CD4-positive, alpha-beta T cell treated with Interleukin-6 for 4 hours (primary cell): Measurements from ENCODE around the gene SERPINB8.
"Not testable (repeated sequence)": the region's sequence is repeated elsewhere in the genome, so short reads cannot be mapped to it uniquely, and the experiment has no call there.

Experiments used
- DNase-seq: peaks from one replicate; pipeline ENCODE4 v3.0.0-alpha.2; 2020; ENCODE audit warnings: mixed read lengths

The SERPINB8 gene, protein sequence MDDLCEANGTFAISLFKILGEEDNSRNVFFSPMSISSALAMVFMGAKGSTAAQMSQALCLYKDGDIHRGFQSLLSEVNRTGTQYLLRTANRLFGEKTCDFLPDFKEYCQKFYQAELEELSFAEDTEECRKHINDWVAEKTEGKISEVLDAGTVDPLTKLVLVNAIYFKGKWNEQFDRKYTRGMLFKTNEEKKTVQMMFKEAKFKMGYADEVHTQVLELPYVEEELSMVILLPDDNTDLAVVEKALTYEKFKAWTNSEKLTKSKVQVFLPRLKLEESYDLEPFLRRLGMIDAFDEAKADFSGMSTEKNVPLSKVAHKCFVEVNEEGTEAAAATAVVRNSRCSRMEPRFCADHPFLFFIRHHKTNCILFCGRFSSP

DNA sequence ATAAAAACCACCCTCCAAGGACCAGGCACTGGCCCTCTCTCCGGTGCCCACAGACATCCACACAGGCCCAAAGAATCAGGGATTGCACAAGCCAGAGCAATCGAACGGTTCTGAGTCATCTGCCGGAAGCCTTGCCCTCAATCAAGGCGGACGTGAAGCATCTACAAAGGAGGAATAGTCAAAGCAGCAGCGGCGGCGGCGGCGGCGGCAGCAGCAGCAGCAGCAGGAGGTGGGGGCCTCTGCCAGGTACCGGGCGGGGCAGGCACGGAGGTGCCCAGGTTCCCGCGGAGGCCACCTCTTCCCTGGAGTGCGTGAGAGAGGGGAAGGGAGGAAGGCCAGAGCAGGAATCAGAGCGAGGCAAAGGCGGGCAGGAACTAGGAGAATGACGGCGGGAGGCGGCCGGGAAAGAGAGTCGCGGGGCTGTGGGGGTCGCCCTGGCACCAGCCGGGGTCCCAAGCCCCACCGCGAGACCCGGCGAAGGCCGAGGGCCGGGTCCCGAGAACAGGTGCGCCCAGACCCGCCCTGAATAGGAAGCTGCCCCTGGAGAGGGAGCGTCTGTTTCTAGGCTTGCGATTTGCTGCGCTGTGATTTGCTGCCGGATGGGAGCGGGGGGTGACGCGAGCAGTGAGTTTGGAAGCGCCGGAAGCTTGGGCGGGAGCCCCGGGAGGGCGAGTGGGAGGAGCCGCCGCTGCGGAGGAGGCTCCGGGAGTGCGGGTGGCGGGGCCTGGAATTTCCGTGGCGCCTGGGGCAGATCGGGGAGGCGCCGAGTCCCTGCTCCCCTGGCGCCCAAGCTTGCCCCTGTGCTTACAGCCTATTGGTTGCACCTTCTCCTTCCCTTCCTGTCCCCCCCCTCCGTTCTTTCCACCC, at the start of gene SERPINB8:
TSS of gene SERPINB8 (plus strand) at position 140 of the 867 bp plus-strand sequence. CDS start 8,228 bp downstream, outside the sequence.
- peak; percentile 83 for DNase-seq

DNA sequence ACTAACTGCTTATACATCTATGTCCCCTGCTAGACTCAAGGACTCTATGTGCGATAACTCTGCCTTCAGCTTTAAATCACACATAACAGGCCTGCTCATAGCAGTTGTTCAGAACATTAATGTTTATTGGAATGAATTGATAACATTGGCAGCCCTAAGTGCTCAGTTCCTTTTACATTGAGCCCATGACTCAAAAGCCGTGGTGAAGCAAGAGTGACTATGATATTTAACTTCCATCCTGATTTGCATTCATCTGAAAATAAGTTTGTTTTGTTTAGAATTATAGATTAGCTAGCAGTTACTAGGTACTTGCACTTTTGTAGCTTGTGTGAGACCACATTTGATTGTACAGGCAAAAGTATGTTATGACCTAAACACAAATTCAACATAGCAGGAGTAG, 47.8 kb upstream of the SERPINB8 start:
- DNase-seq: no peak

DNA sequence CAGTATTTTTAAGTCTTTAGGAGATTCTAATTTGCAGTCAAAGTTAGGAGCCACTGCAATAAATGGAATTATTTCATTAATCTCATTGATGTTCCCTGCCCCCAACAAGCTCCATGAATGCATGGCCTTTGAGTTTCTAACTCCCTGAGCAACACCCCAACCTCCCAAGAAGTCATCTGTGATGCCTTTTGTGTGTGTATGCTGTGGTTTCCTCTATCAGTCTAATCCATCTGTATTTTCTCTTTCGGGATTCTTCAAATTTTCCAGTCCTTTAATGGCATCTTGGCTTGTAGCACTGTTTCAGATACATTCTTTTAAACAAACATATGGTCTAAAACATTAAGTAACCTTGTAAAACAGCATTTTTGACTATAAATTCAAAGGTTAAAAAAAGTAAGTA, 45.3 kb upstream of the SERPINB8 start:
- DNase-seq: no peak

GRCh38 chr18:63928331-63928730, 41.5 kb upstream of the SERPINB8 start:
- no peak for DNase-seq

DNA sequence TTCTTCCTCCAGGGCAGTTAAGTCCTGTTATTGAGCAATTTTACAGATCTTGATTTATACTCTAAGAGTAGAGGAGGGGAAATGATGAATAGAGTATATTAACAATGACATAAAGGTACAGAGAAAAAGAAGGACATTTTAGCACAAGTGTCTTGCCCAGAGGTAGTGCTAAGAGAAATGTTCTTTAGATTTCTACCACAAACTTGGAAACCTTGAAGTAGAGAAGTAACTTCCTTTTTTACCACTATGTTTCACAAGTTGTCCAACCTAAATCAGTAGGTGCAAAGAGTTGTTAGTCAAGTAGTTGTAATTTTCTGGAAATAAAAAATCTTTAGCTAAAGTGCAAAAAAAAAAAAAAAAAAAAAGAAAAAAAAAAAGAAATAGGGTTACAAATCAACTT, 40.5 kb upstream of the SERPINB8 start:
- DNase-seq: not testable (repeated sequence)

DNA sequence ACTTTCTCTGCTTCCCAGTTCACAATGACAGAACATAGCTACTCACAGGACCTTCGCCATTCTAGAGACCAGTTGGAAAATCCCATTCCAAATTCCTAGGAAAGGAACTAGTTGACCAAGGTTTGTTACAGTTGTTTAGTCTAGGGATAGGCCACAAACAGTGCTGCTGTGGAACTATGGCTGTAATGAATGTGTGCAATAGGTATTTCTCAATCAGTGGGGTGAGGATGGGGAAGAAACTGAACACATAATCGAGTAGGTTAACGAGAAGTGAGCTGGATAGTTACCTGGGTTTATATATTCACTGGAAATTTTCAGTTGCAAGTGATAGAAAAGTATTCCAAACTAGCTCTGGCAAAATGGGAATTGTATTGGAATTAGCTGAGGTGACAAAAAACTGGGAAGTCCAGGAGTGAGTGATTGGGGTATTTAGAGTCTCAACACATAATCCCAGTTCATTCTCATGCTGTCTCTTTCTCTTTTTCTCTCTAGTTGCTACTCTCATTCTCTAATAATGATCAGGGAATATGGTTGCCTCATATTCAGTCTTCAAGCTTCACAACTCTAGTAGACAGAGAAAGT, 39.0 kb upstream of the SERPINB8 start:
- DNase-seq: no peak

DNA sequence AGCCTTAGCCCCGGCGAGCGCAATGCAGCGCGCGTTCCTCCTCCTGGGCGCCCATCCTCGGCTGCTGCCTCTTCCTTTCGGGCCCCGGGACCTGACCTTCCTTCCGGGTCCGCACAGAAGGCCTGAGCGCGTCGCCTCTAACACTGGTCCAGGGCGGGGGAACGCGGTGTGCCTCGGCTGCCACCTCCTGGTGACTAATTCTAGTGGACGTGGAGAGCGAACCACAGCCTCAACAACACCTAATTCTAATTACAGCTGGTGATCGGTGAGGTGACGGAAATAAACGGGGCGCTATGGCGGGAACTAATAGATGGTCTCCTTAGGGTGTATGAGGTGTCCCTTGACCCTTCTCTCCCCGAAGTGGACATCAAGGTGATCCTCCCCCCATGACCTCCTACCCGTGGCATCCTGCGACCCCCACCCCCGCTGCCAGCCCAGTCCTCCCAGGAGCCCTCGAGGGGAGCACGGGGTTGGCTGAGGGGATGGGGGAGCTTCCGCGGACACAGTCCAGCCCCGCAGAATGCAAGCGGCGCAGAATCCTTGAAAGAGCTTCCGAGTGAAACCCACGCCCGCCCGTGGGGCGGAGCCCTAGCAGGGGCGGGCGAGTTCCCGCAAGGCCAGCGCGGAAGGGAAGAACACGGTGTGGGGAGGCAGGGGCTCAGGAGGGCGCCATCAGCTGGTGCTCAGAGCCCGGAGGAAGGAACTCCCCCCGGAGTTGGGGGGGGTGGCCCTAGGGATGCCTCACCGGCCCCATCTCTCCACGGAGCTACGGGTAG, 33.5 kb upstream of the SERPINB8 start:
- DNase-seq: peak; percentile 58

DNA sequence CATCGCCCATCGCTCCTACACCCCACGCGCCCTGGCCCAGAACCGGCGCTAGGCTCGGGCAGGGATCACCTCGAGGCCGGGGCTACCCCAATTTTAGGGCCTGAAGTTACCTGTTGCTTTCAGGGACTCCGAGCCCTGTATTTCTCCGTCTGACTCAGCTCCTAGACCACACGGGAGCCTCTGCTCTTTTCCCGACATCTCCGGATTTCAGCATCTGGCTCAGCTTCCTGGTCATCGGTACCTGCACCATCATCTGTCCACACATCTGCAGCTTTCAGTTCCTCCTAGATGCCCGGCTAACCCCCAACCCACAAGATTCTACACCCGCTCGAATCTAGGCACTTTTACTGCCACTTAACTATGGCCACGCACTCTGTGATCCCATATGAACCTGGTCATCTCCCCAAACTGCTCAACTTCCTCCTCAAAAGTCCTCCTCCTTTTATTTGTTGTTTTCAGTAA, 32.9 kb upstream of the SERPINB8 start:
- no peak for DNase-seq

DNA sequence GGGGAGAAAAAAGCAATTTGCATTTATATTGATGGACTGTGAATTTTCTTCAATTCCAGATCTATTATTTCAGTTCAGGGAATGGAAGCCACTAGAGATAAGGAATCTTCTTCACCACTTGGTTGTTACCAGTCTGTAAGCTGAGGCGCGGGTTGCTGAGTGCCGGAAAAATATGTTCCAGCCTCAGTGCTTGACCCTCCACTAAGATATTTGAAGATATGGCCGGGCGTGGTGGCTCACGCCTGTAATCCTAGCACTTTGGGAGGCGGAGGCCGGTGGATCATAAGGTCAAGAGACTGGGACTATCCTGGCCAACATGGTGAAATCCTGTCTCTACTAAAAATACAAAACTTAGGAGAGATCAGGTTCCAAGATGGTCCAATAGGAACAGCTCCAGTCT, 29.9 kb upstream of the SERPINB8 start:
- DNase-seq: no peak

- DNase-seq: not testable (repeated sequence)
Measured at GRCh38 chr18:63940543-63941050, 29.3 kb upstream of the SERPINB8 start.

GRCh38 chr18:63947051-63947790, 22.7 kb upstream of the SERPINB8 start:
- no peak for DNase-seq

GRCh38 chr18:63949068-63949737, 20.7 kb upstream of the SERPINB8 start, which contains the start of gene HMSD:
TSS of gene HMSD (plus strand) at chr18:63949301. CDS start at chr18:63953456, 4,155 bp downstream.
- DNase-seq: peak; percentile 52

- DNase-seq: no peak
Measured at GRCh38 chr18:63951302-63951705, 18.6 kb upstream of the SERPINB8 start.

GRCh38 chr18:63953811-63954210, 16.1 kb upstream of the SERPINB8 start:
- no peak for DNase-seq

- DNase-seq: no peak
Measured at GRCh38 chr18:63956755-63957154, 13.1 kb upstream of the SERPINB8 start.

GRCh38 chr18:63960891-63961290, 9.0 kb upstream of the SERPINB8 start:
- no peak for DNase-seq

DNA sequence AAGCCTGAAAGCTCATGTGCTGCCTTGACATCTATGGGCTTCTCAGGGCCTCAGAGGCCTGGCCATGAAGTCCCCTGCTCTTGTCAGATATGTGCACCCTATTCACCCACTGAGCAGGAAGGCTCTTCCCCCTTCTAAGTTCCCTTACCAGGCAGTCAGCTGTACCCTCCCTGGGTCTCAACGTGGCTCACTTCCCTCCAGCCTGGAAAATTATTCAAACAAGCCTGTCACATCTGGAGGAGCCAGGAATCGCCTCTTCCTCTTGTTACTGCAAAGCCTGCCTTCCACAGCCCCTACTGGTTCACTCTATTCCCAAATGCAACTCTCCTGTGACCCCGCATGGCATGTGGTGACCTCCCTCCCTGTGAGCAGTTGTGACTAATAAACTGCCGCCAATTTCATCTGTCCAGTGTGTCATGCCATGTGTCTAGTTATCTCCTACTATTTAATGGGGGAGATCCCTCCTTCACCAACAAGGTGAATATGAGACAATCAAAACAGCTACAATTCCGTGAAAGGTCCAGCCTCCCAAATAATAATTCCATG, 8.4 kb upstream of the SERPINB8 start:
- no peak for DNase-seq

DNA sequence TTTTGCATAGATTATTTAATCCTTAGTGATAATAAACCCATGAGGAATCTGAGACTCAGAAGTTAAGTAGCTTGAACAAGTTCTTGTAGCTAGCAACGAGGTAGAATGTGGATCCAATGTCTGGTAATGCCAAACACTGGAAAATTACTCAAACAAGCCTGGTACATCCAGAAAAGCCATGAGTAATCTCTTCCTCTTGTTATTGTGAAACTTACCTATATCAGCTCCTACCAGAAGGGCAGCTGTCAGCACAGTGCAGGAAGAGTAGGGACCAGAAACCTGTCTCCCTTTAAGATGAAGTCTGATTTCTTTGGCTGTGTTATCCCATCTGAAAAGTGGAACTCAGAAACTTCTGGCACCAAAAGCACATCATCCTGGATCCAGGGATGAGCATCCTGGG, 7.7 kb upstream of the SERPINB8 start:
- no peak for DNase-seq

GRCh38 chr18:63963615-63964256, 6.1 kb upstream of the SERPINB8 start:
- DNase-seq: peak; percentile 70

DNA sequence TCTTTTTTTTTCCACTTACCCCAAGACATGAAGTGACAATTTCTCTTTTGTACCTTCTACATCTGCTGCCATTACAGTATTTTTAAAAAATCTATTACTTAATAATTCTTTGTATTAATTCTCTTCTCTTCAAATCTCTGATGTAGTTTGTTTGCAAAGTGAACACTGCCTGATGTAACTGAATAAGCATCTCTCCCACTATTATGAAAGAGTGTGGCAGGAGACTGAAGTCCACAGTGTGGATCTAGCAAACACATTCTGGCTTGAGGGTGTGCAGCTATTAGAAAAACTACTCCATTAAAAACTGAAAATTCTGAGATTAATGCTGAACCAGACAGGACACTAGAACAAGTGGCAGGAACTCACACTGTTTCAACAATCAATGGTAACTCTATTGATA, 5.0 kb upstream of the SERPINB8 start:
- DNase-seq: no peak
